Natural killer cell (primary cell): ENCODE measurements around the gene GAP43. TPM values are rescaled to one million over a fixed set of nuclear protein-coding genes. Genes with fewer than 3 reads are reported as not detected.

ENCODE experiments used
- ATAC-seq, 3 donors: fragments of 150-1000 bp in 2 of 3; fragments of 200-7000 bp in 1 of 3; cut with Tn5 transposase; 1 replicate in 1 of 3; 2 replicates in 2 of 3; pipeline ENCODE4 v1.10.0; 2021; ENCODE audit warnings: mild to moderate bottlenecking in 2 of 3, moderate library complexity in 2 of 3
- DNase-seq, 2 donors: peaks; one replicate each; pipeline versions ENCODE4 v3.0.0 to v3.0.0-alpha.2; 2013 to 2021; ENCODE audit warnings: mixed read lengths in 1 of 2
- H3K27ac ChIP-seq: one replicate; pipeline ENCODE4 v1.5.1; 2013; ENCODE audit warnings: mild to moderate bottlenecking, low read length
- H3K27me3 ChIP-seq: one replicate; pipeline ENCODE4 v1.6.1; 2013; ENCODE audit warnings: low read length; ENCODE audit not compliant: control insufficient read depth, insufficient read depth
- H3K36me3 ChIP-seq: one replicate; pipeline ENCODE4 v1.6.1; 2013; ENCODE audit warnings: low read length; ENCODE audit not compliant: control insufficient read depth, insufficient read depth
- H3K4me1 ChIP-seq: one replicate; pipeline ENCODE4 v1.6.1; 2013; ENCODE audit warnings: low read length; ENCODE audit not compliant: control insufficient read depth, insufficient read depth
- H3K4me3 ChIP-seq: one replicate; pipeline ENCODE4 v1.5.1; 2013; ENCODE audit warnings: low read length
- H3K9me3 ChIP-seq: one replicate; pipeline ENCODE4 v1.6.1; 2013; ENCODE audit warnings: low read length; ENCODE audit not compliant: control insufficient read depth, insufficient read depth
- H3K27ac Mint-ChIP-seq, 2 donors: one replicate each; pipeline ENCODE4 v1.8.0; 2022; ENCODE audit warnings: mild to moderate bottlenecking in 2 of 2, mixed read lengths in 2 of 2, moderate library complexity in 1 of 2
- H3K27me3 Mint-ChIP-seq, 2 donors: one replicate each; pipeline ENCODE4 v1.8.0; 2022; ENCODE audit warnings: low read depth in 2 of 2, mixed read lengths in 2 of 2
- H3K36me3 Mint-ChIP-seq: one replicate; pipeline ENCODE4 v1.8.0; 2022; ENCODE audit warnings: mixed read lengths
- H3K4me1 Mint-ChIP-seq, 2 donors: one replicate each; pipeline ENCODE4 v1.8.0; 2022; ENCODE audit warnings: mixed read lengths in 2 of 2
- H3K4me3 Mint-ChIP-seq: one replicate; pipeline ENCODE4 v1.8.0; 2022; ENCODE audit warnings: mild to moderate bottlenecking, moderate library complexity, mixed read lengths
- H3K9me3 Mint-ChIP-seq, 2 donors: one replicate each; pipeline ENCODE4 v1.8.0; 2022; ENCODE audit warnings: mixed read lengths in 2 of 2
- WGBS: methylation state at CpG from one replicate; pipeline ENCODE4 v1.1.7; 2013; ENCODE audit warnings: missing lambda C conversion rate; ENCODE audit not compliant: insufficient coverage; 5-methylcytosine and 5-hydroxymethylcytosine counted together
- intact Hi-C: fragments of 100-400 bp; cut with micrococcal nuclease; formaldehyde crosslinking; loops from one replicate; pipeline ENCODE4 v1.14.2; 2022
- total RNA-seq, 4 donors: library from RNA; stranded (reverse); fragments of 120-200 nt in 1 of 4; gene quantifications; one replicate each; pipeline versions ENCODE4 v1.2.3 to v1.2.4, GENCODE V29; 2013 to 2022
- TF ChIP-seq, protein P1 (sequence below): fragments of 200-600 bp; IDR thresholded peaks from one replicate; pipeline ENCODE4 v1.8.0; 2022; ENCODE audit warnings: antibody characterized with exemption

GAP43 gene
- total RNA-seq, 3 donors from 2014 or later (not counting 1 experiment from before 2014, with no cell fraction given): 0.14 TPM; not detected in 2

DNA sequence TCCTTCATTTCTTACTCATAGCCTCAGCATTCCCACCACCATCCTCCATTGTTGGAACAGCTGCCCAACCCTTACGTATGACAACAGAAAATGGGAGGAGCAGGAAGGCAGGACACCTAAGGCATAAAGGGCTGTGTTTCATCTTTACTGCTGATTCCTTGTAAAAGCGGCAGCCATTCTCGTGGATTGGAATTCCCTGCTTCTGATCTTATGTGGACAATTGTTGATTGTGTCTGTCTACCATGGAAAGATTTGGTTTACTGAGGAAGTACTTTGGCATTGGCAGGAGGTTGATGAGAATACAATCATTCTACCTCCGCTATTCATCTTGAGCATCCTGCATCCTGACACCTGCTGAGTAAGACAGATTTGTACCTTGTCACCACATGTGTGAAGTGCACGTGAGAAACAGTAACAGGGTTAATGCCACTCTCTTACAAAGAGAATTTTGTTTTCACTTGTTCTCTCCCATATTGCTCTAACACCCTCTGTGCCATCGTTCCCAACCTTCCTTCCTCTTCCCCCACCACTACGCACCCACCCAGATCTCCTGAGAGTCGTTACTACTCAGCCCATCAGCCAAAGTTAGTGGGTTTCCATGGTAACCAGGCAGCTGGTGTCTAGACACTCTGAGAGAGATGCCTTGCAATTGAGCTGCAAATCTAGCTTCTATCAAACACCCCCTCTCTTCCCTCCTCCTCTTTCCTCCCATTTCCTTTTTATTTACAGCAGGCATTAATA, 75.7 kb downstream of the GAP43 start:
- ATAC-seq (peak in 1 of 3 donors; percentile 22), DNase-seq (peak in 1 of 2 donors; percentile 16)
- 71% methylated on average over 8 of the region's 8 CpGs for WGBS
- peaks cover 0 to 5% of the 10 kb centered on the region in 2 donors for H3K27me3 Mint-ChIP-seq
- no peak overlapping the region for H3K27ac Mint-ChIP-seq
- intact Hi-C loops: loop anchor here (10.0 kb wide), 1 partner anchor 116 kb away; no protein-coding TSS in a partner anchor
- H3K36me3 Mint-ChIP-seq: no peaks in the 10 kb centered on the region
- H3K4me1 ChIP-seq: no peaks in the 10 kb centered on the region
- H3K27ac ChIP-seq: no peak overlapping the region
- TF ChIP-seq, protein P1, sequence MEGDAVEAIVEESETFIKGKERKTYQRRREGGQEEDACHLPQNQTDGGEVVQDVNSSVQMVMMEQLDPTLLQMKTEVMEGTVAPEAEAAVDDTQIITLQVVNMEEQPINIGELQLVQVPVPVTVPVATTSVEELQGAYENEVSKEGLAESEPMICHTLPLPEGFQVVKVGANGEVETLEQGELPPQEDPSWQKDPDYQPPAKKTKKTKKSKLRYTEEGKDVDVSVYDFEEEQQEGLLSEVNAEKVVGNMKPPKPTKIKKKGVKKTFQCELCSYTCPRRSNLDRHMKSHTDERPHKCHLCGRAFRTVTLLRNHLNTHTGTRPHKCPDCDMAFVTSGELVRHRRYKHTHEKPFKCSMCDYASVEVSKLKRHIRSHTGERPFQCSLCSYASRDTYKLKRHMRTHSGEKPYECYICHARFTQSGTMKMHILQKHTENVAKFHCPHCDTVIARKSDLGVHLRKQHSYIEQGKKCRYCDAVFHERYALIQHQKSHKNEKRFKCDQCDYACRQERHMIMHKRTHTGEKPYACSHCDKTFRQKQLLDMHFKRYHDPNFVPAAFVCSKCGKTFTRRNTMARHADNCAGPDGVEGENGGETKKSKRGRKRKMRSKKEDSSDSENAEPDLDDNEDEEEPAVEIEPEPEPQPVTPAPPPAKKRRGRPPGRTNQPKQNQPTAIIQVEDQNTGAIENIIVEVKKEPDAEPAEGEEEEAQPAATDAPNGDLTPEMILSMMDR: no peak
- H3K9me3 ChIP-seq: no peaks in the 10 kb centered on the region
- no peak overlapping the region for H3K4me3 ChIP-seq
- peaks cover 11% of the 10 kb centered on the region for H3K27me3 ChIP-seq
- no peaks in the 10 kb centered on the region for H3K36me3 ChIP-seq
- H3K4me3 Mint-ChIP-seq: no peak overlapping the region
- H3K4me1 Mint-ChIP-seq: no peaks in the 10 kb centered on the region
- no peaks in the 10 kb centered on the region for H3K9me3 Mint-ChIP-seq

DNA sequence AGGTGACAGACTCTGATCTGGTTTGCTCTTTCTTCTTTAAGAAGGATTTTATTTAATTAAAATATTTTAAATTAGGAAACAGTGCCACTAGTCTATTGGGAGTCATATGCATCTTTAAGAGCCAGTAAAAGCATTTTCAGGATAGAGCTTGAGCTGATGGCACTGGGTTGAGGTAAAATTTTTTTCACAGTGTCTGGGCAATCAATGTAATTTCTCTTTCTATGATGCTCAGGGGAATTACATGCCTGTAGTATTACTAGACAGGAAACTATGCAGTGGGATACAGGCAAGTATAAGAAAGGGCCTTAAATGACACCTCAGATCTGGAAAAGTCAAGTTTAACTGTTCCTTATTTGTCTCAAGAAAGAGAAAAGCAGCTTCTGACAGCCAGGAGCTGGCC, 76.4 kb downstream of the GAP43 start:
- no peak overlapping the region for H3K27ac Mint-ChIP-seq
- ATAC-seq (no peak), DNase-seq (no peak)
- Histone ChIP-seq H3K36me3 (no peaks in the 10 kb centered on the region), H3K4me3 (no peak overlapping the region), H3K27me3 (peaks cover 11% of the 10 kb centered on the region), H3K4me1 (no peaks in the 10 kb centered on the region), H3K9me3 (no peaks in the 10 kb centered on the region), H3K27ac (no peak overlapping the region)
- H3K4me3 Mint-ChIP-seq: no peak overlapping the region
- no peaks in the 10 kb centered on the region for H3K9me3 Mint-ChIP-seq
- peaks cover 0 to 5% of the 10 kb centered on the region in 2 donors for H3K27me3 Mint-ChIP-seq
- no peaks in the 10 kb centered on the region for H3K4me1 Mint-ChIP-seq
- intact Hi-C loops: loop anchor here (10.0 kb wide), 1 partner anchor 115 kb away; no protein-coding TSS in a partner anchor
- no peaks in the 10 kb centered on the region for H3K36me3 Mint-ChIP-seq
- TF ChIP-seq, protein P1: no peak

DNA sequence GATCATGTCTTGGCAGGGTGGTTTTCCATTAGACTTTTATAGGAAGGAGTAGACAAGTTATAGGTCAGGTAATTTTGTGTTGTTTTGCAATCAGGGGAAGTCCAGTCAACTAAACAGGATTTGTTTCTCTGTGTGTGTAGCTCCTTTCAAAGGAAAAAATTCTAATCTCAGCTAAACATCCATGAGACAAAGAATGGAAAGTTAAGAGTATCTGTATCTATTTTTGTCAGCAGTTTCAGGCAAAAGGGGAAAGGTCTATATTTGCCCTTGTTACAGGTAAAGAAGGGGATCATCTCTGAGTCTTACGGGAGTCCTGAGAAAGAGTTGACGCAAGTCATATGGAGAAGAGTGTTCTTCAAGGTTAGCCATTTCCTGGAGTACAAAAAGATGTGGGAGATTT, 79.3 kb downstream of the GAP43 start:
- Mint-ChIP-seq H3K36me3 (no peaks in the 10 kb centered on the region), H3K27me3 (peaks cover 0 to 6% of the 10 kb centered on the region in 2 donors), H3K9me3 (no peaks in the 10 kb centered on the region), H3K4me1 (no peaks in the 10 kb centered on the region), H3K4me3 (no peak overlapping the region), H3K27ac (no peak overlapping the region)
- H3K27ac ChIP-seq: no peak overlapping the region
- H3K27me3 ChIP-seq: peaks cover 11% of the 10 kb centered on the region
- no peak for ATAC-seq
- no peaks in the 10 kb centered on the region for H3K36me3 ChIP-seq
- intact Hi-C loops: no loop called here
- TF ChIP-seq, protein P1: no peak
- H3K4me1 ChIP-seq: no peaks in the 10 kb centered on the region
- no peak overlapping the region for H3K4me3 ChIP-seq
- no peaks in the 10 kb centered on the region for H3K9me3 ChIP-seq
- WGBS: 95% methylated on average over 2 of the region's 2 CpGs
- no peak for DNase-seq
